GM12864 (cell line): ENCODE measurements around the gene C4orf33.
A peak's percentile ranks its signal among the peaks of the same experiment; 100 is the strongest.
"Not testable (repeated sequence)": the region's sequence is repeated elsewhere in the genome, so short reads cannot be mapped to it uniquely, and the experiment has no call there.

ENCODE experiments used
- DNase-seq: peaks from one replicate; pipeline ENCODE4 v3.0.0-alpha.2; 2011; ENCODE audit warnings: low read depth
- H3K4me3 ChIP-seq: 2 replicates; pipeline ENCODE4 v1.5.1; 2011; ENCODE audit warnings: mild to moderate bottlenecking, low read depth, low read length, control low read depth
- TF ChIP-seq, protein P1 (sequence below): IDR thresholded peaks from 2 replicates; pipeline ENCODE4 v1.5.1; 2011; ENCODE audit warnings: low read depth, mild to moderate bottlenecking, moderate library complexity, low read length, control low read depth, inconsistent platforms; ENCODE audit errors: missing control alignments

The C4orf33 gene, protein sequence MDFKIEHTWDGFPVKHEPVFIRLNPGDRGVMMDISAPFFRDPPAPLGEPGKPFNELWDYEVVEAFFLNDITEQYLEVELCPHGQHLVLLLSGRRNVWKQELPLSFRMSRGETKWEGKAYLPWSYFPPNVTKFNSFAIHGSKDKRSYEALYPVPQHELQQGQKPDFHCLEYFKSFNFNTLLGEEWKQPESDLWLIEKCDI

DNA sequence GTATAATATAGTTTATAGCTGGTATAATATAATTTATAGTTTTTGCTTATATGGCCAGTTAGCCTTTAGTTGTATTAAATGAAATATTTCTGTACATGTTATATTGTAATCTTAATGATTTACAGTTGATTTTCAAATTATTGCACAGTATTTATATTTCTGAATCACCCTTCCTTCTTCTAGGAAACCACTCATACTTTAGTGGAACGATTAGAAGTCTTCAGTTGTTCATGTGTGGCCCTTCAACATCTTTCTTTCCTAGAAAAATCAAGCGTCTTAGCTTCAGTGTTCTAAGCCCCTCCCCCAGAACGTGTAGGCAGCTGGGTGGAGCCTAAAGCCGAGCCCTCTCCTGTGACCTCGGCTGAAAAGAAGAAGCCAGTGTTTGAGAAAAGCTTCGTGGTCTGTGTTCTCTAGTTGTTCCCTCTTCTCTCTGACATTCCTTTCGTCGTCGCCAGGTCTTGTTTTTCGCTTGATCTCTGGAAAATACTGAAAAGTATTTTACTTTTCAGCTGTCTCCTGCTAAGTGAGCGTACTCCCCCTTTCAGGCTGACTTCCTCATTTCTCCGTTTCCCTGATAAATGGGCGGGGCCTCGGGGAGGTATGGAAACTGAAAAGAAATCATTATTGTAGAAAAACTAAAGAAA lies at the start of gene C4orf33:
Gene C4orf33 (plus strand): TSS at position 342 of the 644 bp plus-strand sequence. CDS start 6,459 bp downstream, outside the sequence.
- peak within 1 kb of the TSS; percentile 62 for H3K4me3 ChIP-seq
- peak; percentile 74 for DNase-seq
- TF ChIP-seq, protein P1, sequence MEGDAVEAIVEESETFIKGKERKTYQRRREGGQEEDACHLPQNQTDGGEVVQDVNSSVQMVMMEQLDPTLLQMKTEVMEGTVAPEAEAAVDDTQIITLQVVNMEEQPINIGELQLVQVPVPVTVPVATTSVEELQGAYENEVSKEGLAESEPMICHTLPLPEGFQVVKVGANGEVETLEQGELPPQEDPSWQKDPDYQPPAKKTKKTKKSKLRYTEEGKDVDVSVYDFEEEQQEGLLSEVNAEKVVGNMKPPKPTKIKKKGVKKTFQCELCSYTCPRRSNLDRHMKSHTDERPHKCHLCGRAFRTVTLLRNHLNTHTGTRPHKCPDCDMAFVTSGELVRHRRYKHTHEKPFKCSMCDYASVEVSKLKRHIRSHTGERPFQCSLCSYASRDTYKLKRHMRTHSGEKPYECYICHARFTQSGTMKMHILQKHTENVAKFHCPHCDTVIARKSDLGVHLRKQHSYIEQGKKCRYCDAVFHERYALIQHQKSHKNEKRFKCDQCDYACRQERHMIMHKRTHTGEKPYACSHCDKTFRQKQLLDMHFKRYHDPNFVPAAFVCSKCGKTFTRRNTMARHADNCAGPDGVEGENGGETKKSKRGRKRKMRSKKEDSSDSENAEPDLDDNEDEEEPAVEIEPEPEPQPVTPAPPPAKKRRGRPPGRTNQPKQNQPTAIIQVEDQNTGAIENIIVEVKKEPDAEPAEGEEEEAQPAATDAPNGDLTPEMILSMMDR, result no peak

DNA sequence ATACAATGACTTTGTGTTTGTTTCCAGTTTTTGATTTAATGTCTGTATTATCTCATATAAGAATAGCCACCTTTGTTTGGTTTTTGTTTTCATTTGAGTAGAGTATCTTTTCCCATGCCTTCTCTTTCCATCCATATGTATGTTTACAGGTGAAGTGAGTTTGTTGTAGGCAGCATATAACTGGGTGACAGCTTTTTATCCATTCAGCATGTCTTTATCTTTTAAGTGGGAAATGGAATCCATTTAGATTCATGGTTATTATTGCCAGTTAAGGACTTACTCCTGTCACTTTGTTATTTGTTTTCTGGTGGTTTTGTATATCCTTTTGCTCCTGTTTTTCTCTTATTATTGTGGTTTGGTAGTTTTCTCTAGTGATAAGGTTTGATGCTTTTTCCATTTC lies 36.9 kb upstream of the C4orf33 start:
- DNase-seq, result no peak
- TF ChIP-seq, protein P1, result no peak
- H3K4me3 ChIP-seq, result no peak overlapping the region

DNA sequence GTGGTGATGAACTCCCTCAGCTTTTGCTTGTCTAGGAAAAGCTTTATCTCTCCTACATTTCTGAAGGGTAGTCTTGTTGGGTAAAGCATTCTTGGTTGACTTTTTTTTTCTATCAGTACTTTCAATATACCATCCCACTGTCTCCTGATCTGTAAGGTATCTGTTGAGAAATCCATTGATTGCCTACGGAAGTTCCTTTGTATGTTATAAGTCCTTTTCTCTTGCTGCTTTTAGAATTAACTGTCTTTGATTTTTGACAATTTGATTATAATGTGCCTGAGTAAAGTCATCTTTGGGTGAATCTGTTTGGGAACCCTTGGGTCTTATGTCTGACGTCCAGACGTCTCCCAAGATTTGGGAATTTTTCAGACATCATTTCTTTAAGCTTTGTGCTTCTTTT lies 33.4 kb upstream of the C4orf33 start:
- DNase-seq, result no peak
- TF ChIP-seq, protein P1, result no peak
- H3K4me3 ChIP-seq, result no peak overlapping the region

DNA sequence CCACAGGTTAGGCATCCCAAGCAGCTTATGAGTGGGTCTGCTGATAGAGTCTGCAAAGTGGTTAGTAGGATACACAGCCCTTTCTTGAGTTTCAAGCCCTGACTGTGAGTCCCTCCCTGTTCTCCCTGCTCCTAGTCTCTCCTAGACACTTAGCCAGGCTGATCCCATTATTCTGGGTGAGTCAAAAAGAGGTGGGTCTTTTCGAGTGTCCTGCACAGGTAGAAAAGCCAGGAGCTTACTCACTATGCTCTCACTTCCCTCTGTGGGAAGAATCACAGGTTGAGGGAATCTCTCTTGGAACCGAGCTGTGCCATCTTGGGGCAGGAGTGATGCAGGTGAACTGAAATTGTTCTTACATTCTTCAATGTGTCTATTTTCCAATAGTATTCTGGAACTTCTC lies 32.3 kb upstream of the C4orf33 start:
- no peak overlapping the region for H3K4me3 ChIP-seq
- TF ChIP-seq, protein P1, result no peak
- no peak for DNase-seq

DNA sequence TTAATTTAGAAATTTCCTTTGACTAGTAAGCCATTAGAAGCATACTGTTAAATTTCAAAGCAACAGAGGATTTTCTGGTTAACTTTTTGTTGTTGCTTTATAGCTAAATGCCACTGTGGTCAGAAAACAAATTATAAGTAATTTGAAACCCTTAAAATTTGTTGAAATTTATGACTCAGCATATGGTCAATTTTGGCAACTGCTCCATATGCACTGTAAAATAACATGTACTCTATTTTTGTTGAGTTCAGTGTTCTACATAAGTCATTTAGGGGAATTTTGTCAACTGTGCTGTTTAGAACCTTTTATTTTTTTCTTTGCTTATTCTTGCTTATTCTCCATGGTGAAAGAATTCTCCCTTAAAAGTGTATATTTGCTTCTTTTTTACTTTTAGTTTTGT lies 31.2 kb upstream of the C4orf33 start:
- DNase-seq, result no peak
- TF ChIP-seq, protein P1, result no peak
- no peak overlapping the region for H3K4me3 ChIP-seq

DNA sequence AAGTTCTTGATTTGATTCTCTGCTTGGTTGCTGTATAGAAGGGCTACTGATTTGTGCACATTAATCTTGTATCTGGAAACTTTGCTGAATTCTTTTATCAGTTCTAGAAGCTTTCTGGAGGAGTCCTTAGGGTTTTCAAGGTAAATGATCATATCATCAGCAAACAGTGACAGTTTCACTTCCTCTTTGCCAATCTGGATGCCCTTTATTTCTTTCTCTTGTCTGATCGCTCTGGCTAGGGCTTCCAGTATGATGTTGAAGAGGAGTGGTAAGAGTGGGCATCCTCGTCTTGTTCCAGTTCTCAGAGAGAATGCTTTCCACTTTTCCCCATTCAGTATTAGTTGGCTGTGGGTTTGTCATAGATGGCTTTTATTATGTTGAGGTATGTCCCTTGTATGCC lies 26.4 kb upstream of the C4orf33 start:
- not testable (repeated sequence) for DNase-seq, H3K4me3 ChIP-seq

DNA sequence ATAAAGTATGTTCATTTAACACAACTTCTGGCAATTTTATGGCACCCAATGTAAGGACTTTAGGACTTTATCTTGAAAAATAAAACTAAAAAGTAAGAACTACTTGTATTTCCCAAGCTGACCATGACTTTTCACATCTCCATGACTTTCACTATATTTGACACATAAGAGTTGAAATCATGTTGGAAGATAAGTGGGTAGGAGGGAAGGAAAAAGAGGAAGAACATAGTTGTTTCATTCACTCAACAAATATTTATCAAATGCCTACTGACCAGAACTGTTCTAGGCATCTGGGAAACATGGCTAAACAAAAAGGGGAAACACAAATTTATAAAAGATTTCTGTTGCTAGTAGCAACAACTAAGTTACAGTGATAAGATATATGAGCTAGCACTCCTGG lies 18.6 kb upstream of the C4orf33 start:
- no peak for DNase-seq
- H3K4me3 ChIP-seq, result no peak overlapping the region
- TF ChIP-seq, protein P1, result no peak
